ENCODE measurements around the gene TSGA10. TPM values are rescaled to one million over a fixed set of nuclear protein-coding genes. Genes with fewer than 3 reads are reported as not detected.
A peak's percentile ranks its signal among the peaks of the same experiment; 100 is the strongest.
"Not testable (repeated sequence)": the region's sequence is repeated elsewhere in the genome, so short reads cannot be mapped to it uniquely, and the experiment has no call there.

Gene TSGA10
- polyA plus RNA-seq, 1 experiment = 1.4 TPM

- no peak for DNase-seq (ENCODE audit: low read depth, low spot score)
- ChIA-PET CTCF (interaction anchor here (1.5 kb wide), 1 partner anchor 491 kb away, joined by 9 read pairs; no protein-coding TSS in a partner anchor), POLR2A (interaction anchor here (0.6 to 1.2 kb wide), 2 partner anchors 38 to 197 kb away, joined by 3 to 5 read pairs; no protein-coding TSS in a partner anchor)
- Histone ChIP-seq H3K27me3 (ENCODE audit: control insufficient read depth, insufficient read depth, low read length) (peaks cover 5% of the 10 kb centered on the region), H3K9me3 (ENCODE audit: control insufficient read depth, insufficient read depth, low read length) (no peaks in the 10 kb centered on the region; the same call in 1 of the 2 replicates), H3K4me3 (ENCODE audit: low read depth, low read length) (peak overlapping the region; percentile 85), H3K27ac (ENCODE audit: low read depth, low read length) (no peak overlapping the region)
- TF ChIP-seq, protein P1, sequence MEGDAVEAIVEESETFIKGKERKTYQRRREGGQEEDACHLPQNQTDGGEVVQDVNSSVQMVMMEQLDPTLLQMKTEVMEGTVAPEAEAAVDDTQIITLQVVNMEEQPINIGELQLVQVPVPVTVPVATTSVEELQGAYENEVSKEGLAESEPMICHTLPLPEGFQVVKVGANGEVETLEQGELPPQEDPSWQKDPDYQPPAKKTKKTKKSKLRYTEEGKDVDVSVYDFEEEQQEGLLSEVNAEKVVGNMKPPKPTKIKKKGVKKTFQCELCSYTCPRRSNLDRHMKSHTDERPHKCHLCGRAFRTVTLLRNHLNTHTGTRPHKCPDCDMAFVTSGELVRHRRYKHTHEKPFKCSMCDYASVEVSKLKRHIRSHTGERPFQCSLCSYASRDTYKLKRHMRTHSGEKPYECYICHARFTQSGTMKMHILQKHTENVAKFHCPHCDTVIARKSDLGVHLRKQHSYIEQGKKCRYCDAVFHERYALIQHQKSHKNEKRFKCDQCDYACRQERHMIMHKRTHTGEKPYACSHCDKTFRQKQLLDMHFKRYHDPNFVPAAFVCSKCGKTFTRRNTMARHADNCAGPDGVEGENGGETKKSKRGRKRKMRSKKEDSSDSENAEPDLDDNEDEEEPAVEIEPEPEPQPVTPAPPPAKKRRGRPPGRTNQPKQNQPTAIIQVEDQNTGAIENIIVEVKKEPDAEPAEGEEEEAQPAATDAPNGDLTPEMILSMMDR (IDR thresholded peaks at IDR 0.05; ENCODE audit: low read depth, low read length) = no peak
These were observed 14.5 kb downstream of the TSGA10 start for GRCh38 chr2:99140056-99140859.

DNA sequence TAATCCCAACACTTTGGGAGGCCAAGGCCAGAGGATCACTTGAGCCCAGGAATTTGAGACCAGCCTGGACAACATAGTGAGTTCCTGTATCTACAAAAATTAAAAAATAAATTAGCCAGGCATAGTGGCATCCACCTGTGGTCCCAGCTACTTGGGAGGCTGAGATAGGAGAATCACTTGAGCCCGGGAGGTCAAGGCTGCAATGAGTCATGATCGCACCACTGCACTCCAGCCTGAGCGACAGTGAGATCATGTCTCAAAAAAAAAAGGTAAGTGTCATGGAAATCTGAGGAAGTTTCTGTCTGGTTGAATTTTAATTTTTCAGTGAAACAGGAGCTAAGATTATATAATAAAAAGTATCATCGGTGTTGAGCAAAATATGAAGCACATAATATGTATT lies 15.7 kb downstream of the TSGA10 start:
- ChIA-PET CTCF (no interaction called here), POLR2A (interaction anchor here (0.6 kb wide), 1 partner anchor 460 kb away, joined by 6 read pairs; no protein-coding TSS in a partner anchor)
- Histone ChIP-seq H3K27me3 (ENCODE audit: control insufficient read depth, insufficient read depth, low read length) (peaks cover 5% of the 10 kb centered on the region), H3K27ac (ENCODE audit: low read depth, low read length) (no peak overlapping the region), H3K9me3 (ENCODE audit: control insufficient read depth, insufficient read depth, low read length) (no peaks in the 10 kb centered on the region; the same call in 1 of the 2 replicates), H3K4me3 (ENCODE audit: low read depth, low read length) (no peak overlapping the region)
- DNase-seq (ENCODE audit: low read depth, low spot score) = no peak
- TF ChIP-seq, protein P1 (IDR thresholded peaks at IDR 0.05; ENCODE audit: low read depth, low read length) = no peak

DNA sequence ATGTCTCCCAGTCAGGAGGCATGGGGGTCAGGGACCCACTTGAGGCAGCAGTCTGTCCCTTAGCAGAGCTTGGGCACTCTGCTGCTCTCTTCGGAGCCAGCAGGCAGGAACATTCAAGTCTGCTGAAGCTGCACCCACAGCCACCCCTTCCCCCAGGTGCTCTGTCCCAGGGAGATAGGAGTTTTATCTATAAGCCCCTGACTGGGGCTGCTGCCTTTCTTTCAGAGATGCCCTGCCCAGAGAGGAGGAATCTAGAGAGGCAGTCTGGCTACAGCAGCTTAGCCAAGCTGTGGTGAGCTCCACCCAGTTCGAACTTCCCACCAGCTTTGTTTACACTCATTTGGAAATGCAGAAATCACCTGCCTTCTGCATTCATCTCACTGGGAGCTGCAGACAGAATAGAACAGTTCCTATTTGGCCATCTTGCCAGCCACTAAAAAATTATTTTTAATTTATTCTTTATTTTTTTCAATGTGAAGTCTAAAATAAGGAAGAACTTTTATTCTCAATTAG lies 19.6 kb downstream of the TSGA10 start:
- H3K4me3 ChIP-seq (ENCODE audit: low read depth, low read length); H3K27me3 ChIP-seq (ENCODE audit: control insufficient read depth, insufficient read depth, low read length); H3K27ac ChIP-seq (ENCODE audit: low read depth, low read length); POLR2A ChIA-PET; H3K9me3 ChIP-seq (ENCODE audit: control insufficient read depth, insufficient read depth, low read length); DNase-seq (ENCODE audit: low read depth, low spot score): not testable (repeated sequence)
- CTCF ChIA-PET = interaction anchor here (1.5 kb wide), 1 partner anchor 486 kb away, joined by 3 read pairs; no protein-coding TSS in a partner anchor

DNA sequence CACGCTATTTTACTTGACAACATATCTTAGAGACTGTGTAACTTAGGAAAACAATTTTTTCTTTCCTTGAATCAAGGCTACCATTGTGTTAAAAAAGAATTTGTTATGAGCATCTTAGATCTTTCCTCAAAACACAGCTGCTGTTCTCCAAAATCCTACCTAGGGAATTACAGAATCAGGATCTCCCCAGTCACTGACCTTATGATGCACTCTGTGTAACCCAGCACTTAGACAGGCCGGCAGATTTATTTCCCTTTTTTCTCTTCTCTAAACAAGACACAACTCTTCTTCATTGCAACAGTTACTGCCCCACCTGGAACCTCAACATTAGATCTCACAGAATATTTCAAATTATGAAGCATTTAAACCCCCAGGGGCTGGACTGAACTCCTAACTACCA lies 26.8 kb downstream of the TSGA10 start:
- TF ChIP-seq, protein P1 (IDR thresholded peaks at IDR 0.05; ENCODE audit: low read depth, low read length) = no peak
- H3K4me3 ChIP-seq (ENCODE audit: low read depth, low read length) = no peak overlapping the region

GRCh38 chr2:99112617-99113016 lies 42.1 kb downstream of the TSGA10 start:
- POLR2A ChIA-PET = no interaction called here
- no peaks in the 10 kb centered on the region for H3K9me3 ChIP-seq (ENCODE audit: control insufficient read depth, insufficient read depth, low read length)
- TF ChIP-seq, protein P1 (IDR thresholded peaks at IDR 0.05; ENCODE audit: low read depth, low read length) = no peak
- CTCF ChIA-PET = no interaction called here
- H3K27ac ChIP-seq (ENCODE audit: low read depth, low read length) = no peak overlapping the region
- no peak for DNase-seq (ENCODE audit: low read depth, low spot score)
- peaks cover 2% of the 10 kb centered on the region for H3K27me3 ChIP-seq (ENCODE audit: control insufficient read depth, insufficient read depth, low read length)
- no peak overlapping the region for H3K4me3 ChIP-seq (ENCODE audit: low read depth, low read length)

More for the DNA sequence above, 26.8 kb downstream of the TSGA10 start:
- Histone ChIP-seq H3K27ac (ENCODE audit: low read depth, low read length) (no peak overlapping the region), H3K27me3 (ENCODE audit: control insufficient read depth, insufficient read depth, low read length) (no peaks in the 10 kb centered on the region), H3K9me3 (ENCODE audit: control insufficient read depth, insufficient read depth, low read length) (no peaks in the 10 kb centered on the region)
- no peak for DNase-seq (ENCODE audit: low read depth, low spot score)
- POLR2A ChIA-PET = no interaction called here
- CTCF ChIA-PET = no interaction called here

All from AG04450 (cell line).